Mesodermal cell (in vitro differentiated cells): ENCODE measurements around the gene MLST8.

Source experiments
- H3K27ac ChIP-seq: 2 replicates; pipeline ENCODE4 v1.7.0; 2013; ENCODE audit warnings: mild to moderate bottlenecking, low read depth, low read length, moderate library complexity; ENCODE audit not compliant: severe bottlenecking
- H3K36me3 ChIP-seq: 2 replicates; pipeline ENCODE4 v1.7.1; 2013; ENCODE audit warnings: mild to moderate bottlenecking, low read length, moderate library complexity; ENCODE audit not compliant: control insufficient read depth, insufficient read depth
- H3K4me1 ChIP-seq: one replicate; pipeline ENCODE4 v1.7.1; 2013; ENCODE audit warnings: mild to moderate bottlenecking, low read length; ENCODE audit not compliant: insufficient read depth, control insufficient read depth, poor library complexity, severe bottlenecking
- H3K4me3 ChIP-seq: 2 replicates; pipeline ENCODE4 v1.7.0; 2013; ENCODE audit warnings: low read length, control low read depth, mild to moderate bottlenecking; ENCODE audit not compliant: insufficient read depth, poor library complexity, severe bottlenecking; ENCODE audit errors: extremely low read depth
- H3K9me3 ChIP-seq: 2 replicates; pipeline ENCODE4 v1.7.1; 2013; ENCODE audit warnings: mild to moderate bottlenecking, low read length, moderate library complexity; ENCODE audit not compliant: control insufficient read depth
- WGBS, 2 experiments: methylation state at CpG; one replicate each; pipeline ENCODE4 v1.1.5; 2013; ENCODE audit warnings: missing lambda C conversion rate in 2 of 2; ENCODE audit not compliant: insufficient coverage in 2 of 2; 5-methylcytosine and 5-hydroxymethylcytosine counted together

Gene MLST8

GRCh38 chr16:2181952-2182351 is 23.3 kb upstream of the MLST8 start:
- Histone ChIP-seq H3K9me3 (no peaks in the 10 kb centered on the region), H3K4me1 (no peaks in the 10 kb centered on the region), H3K4me3 (no peak overlapping the region), H3K27ac (no peak overlapping the region), H3K36me3 (peaks cover 15% of the 10 kb centered on the region)
- WGBS, 2 experiments: 93 to 97% methylated on average over 20 of the region's 20 CpGs

GRCh38 chr16:2183671-2184070 is 21.6 kb upstream of the MLST8 start:
- Histone ChIP-seq H3K9me3 (no peaks in the 10 kb centered on the region), H3K4me1 (no peaks in the 10 kb centered on the region)
- 96 to 97% methylated on average over 25 to 30 of the region's 30 CpGs for WGBS, 2 experiments

GRCh38 chr16:2184346-2184745 is 20.9 kb upstream of the MLST8 start:
- Histone ChIP-seq H3K27ac (no peak overlapping the region), H3K4me3 (no peak overlapping the region), H3K4me1 (no peaks in the 10 kb centered on the region), H3K36me3 (no peaks in the 10 kb centered on the region), H3K9me3 (no peaks in the 10 kb centered on the region)
- WGBS, 2 experiments: 94 to 95% methylated on average over 15 to 16 of the region's 19 CpGs

More at GRCh38 chr16:2183671-2184070, 21.6 kb upstream of the MLST8 start:
- H3K4me3 ChIP-seq: no peak overlapping the region
- no peaks in the 10 kb centered on the region for H3K36me3 ChIP-seq
- H3K27ac ChIP-seq: no peak overlapping the region

- H3K4me1 ChIP-seq: no peaks in the 10 kb centered on the region
- no peaks in the 10 kb centered on the region for H3K36me3 ChIP-seq
- H3K27ac ChIP-seq: no peak overlapping the region
- 93 to 95% methylated on average over 20 of the region's 20 CpGs for WGBS, 2 experiments
- no peaks in the 10 kb centered on the region for H3K9me3 ChIP-seq
- H3K4me3 ChIP-seq: no peak overlapping the region
These were observed 20.3 kb upstream of the MLST8 start for GRCh38 chr16:2184962-2185361.

- WGBS, 2 experiments: 91 to 97% methylated on average over 12 to 13 of the region's 13 CpGs
- no peak overlapping the region for H3K4me3 ChIP-seq
- H3K27ac ChIP-seq: no peak overlapping the region
- no peaks in the 10 kb centered on the region for H3K36me3 ChIP-seq
- H3K4me1 ChIP-seq: no peaks in the 10 kb centered on the region
- H3K9me3 ChIP-seq: no peaks in the 10 kb centered on the region
These were observed 19.2 kb upstream of the MLST8 start for GRCh38 chr16:2186064-2186463.

- no peaks in the 10 kb centered on the region for H3K4me1 ChIP-seq
- no peaks in the 10 kb centered on the region for H3K9me3 ChIP-seq
- no peak overlapping the region for H3K27ac ChIP-seq
- 94 to 95% methylated on average over 15 to 19 of the region's 20 CpGs for WGBS, 2 experiments
- H3K4me3 ChIP-seq: no peak overlapping the region
- H3K36me3 ChIP-seq: no peaks in the 10 kb centered on the region
These were observed 18.7 kb upstream of the MLST8 start for GRCh38 chr16:2186505-2186904.

- H3K36me3 ChIP-seq: no peaks in the 10 kb centered on the region
- no peak overlapping the region for H3K4me3 ChIP-seq
- no peak overlapping the region for H3K27ac ChIP-seq
- no peaks in the 10 kb centered on the region for H3K4me1 ChIP-seq
- WGBS, 2 experiments: 85 to 89% methylated on average over 16 to 17 of the region's 17 CpGs
- H3K9me3 ChIP-seq: no peaks in the 10 kb centered on the region
These were observed 18.0 kb upstream of the MLST8 start for GRCh38 chr16:2187212-2187611.

- no peaks in the 10 kb centered on the region for H3K4me1 ChIP-seq
- H3K9me3 ChIP-seq: no peaks in the 10 kb centered on the region
- H3K36me3 ChIP-seq: no peaks in the 10 kb centered on the region
- no peak overlapping the region for H3K27ac ChIP-seq
- no peak overlapping the region for H3K4me3 ChIP-seq
- 100% methylated on average over 6 to 7 of the region's 8 CpGs for WGBS, 2 experiments
These were observed 16.9 kb upstream of the MLST8 start for GRCh38 chr16:2188395-2188794.

- Histone ChIP-seq H3K27ac (no peak overlapping the region), H3K4me3 (no peak overlapping the region), H3K9me3 (no peaks in the 10 kb centered on the region), H3K36me3 (no peaks in the 10 kb centered on the region), H3K4me1 (no peaks in the 10 kb centered on the region)
- WGBS, 2 experiments: 92% methylated on average over 13 to 23 of the region's 25 CpGs
These were observed 15.9 kb upstream of the MLST8 start for GRCh38 chr16:2189252-2189893.

GRCh38 chr16:2190002-2190658 is 15.1 kb upstream of the MLST8 start:
- 88 to 93% methylated on average over 17 to 19 of the region's 24 CpGs for WGBS, 2 experiments

More at GRCh38 chr16:2190002-2190658, 15.1 kb upstream of the MLST8 start:
- H3K27ac ChIP-seq: no peak overlapping the region
- peaks cover 1% of the 10 kb centered on the region for H3K4me1 ChIP-seq
- H3K9me3 ChIP-seq: no peaks in the 10 kb centered on the region
- no peaks in the 10 kb centered on the region for H3K36me3 ChIP-seq
- no peak overlapping the region for H3K4me3 ChIP-seq
